HG02970 (cell line): Measurements from ENCODE around the gene TNF.
"Not testable (repeated sequence)": the region's sequence is repeated elsewhere in the genome, so short reads cannot be mapped to it uniquely, and the experiment has no call there.

Experiments
- ATAC-seq: cut with Tn5 transposase; IDR thresholded peaks from one replicate; pipeline ENCODE4 v1.9.1; 2021; ENCODE audit warnings: mild to moderate bottlenecking, moderate library complexity, moderate number of reproducible peaks; ENCODE audit not compliant: unreplicated experiment, low FRiP score

TNF gene

DNA sequence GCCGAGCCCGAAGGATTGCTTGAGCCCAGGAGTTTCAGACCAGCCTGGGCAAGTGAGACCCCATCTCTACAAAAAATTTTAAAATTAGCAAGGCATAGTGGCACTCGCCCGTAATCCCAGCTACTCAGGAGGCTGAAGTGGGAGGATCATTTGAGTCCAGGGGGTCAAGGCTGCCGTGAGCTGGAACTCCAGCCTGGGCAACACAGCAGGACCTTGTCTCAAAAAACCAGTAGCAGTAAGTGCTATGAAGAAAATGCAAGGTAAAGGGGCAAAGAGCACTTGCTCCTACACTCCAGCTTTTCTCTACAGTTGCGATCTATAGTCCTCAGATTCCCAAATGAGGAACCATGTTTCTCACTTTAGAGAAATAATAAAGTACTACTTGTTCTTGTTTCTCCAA is 31.7 kb upstream of the TNF start:
- no peak for ATAC-seq

DNA sequence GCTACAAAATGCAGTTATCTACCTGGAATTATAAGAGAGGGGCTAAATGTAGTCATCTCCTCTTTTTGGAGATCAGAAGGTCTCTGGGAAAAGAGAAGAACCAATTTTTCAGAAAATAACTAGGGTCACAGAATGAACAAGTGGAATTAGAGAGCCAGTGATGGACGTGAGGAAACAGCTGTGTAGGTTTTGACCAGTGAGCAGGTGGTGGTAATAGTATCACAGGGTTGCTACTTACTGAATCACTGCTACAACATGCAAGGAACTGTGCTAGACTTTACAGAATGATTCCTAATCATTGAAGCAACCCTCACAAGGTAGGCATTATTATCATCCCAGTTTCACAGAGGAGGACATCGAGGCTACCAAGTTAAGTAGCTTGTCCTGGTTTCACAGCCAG is 30.7 kb upstream of the TNF start:
- ATAC-seq: no peak

DNA sequence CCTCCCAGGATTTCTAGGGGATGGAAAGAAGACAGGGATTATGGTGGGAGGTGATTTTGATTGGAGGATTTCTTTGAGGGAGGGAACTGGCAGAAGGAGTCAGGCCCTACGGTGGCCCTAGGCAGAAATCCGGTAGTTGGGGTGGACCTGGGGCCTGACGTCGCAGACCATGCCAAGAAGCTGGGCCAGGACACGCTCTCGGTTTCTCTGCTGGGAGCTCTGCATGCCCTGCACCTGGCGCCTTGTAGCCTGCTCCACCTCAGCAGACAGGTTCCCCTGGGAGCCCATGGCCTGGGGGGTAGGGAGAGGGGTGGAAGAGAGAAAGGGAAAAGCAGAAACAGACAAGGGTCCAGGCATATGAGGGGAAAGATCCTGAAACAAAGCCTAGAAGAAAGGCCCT is 30.1 kb upstream of the TNF start:
- no peak for ATAC-seq

DNA sequence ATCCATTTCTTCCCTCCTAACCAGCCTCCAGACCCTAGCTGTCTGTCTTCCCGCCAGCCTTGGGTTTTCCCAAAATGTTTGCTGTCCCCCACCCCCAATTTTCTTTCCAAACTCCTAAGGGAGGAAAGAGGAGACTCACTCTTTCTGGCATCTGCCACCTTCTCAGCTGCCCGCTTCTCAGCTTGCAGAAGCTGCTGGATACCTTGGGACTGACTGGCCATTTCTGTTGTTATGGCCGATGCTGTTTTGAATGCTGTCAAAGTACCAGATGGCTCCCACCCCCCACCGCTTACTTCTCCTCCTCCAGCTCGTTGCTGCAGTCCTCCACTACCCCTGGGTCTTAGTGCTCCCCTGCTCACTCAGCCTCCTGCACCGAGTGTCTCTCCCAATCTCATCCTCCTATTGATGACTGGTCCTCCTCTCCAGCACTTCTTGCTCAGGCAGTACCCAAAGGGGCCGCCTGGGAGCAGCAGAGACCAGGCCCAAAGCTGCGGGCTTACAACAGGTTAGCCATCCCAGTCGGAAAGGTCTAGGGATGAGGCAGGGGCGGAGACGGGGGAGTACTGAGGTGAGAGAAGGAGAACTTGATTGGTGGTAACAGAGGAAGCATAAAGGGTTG is 28.9 kb upstream of the TNF start, which contains the start of gene ATP6V1G2:
TSS of gene ATP6V1G2 (minus strand) at position 270 of the 619 bp plus-strand sequence. CDS start at position 221, 49 bp downstream.
- ATAC-seq: peak; percentile 56

DNA sequence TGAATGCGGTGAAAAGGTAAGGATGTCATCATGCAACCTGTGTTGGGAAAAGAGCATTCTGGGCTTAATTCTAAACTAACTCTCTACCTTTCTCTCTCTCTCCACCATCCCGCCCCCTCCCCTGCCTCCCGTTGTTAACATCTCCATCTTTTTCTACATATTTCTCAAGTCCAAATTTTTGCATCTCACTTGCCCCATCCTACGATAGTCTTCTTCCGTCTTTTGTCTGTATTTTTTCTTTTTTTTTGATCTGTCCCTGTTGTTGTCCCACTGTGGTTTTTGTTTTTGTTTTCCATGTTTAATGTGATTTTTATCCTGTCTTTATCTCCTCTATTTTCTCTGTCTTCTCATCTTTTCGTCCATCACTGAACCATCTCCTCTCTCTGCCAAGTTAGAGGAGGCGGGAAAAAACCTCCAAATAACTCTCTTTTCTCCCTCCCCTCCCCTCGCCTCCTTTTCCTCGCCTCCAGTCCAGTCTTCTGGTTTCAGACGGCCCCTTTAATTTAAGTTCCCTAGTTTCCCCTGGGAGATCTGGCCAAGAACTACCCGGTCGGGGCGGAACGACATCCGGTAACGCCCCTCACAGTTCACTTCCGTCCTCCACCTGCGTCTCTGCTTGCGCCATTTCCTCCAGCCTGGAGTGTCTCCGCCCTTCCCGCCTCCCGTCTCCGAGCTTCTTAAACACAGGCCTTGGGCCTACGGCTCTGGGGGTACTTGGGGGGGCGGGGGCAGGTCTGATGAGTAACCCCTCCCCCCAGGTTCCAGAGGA is 28.2 kb upstream of the TNF start, which contains the start of gene NFKBIL1:
TSS of gene NFKBIL1 (plus strand) at position 651 of the 769 bp plus-strand sequence. CDS start at position 738, 87 bp downstream.
- ATAC-seq: peak; percentile 68

DNA sequence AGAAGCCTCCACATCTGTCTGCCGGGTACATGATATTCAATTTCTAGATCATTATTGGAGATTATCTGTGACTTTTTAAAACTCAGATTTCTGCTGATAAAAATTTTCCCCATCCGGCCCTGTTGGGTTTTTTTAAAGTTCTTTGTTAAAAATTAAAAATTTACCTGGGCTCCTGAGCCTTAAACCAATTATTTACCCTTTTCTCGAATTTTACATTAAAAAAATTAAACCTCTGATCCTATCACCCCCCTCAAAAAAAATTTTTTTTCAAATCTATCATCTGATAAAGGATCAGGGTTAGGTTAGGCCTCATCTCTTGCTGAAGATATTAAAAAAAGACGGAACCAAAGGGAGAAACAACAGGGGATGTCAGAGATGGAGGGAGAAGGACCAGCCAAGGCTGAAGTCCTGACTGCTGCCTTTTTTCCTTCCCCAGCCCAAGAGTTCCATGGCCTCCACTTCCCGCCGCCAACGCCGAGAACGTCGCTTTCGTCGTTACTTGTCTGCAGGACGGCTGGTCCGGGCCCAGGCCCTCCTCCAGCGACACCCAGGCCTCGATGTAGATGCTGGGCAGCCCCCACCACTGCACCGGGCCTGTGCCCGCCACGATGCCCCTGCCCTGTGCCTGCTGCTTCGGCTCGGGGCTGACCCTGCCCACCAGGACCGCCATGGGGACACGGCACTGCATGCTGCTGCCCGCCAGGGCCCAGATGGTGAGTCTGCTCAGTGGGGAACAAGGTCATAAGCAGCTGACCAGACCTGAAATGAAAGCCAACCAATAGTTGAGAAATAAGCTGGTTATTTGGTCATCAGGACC is 27.4 kb upstream of the TNF start:
- no peak for ATAC-seq

DNA sequence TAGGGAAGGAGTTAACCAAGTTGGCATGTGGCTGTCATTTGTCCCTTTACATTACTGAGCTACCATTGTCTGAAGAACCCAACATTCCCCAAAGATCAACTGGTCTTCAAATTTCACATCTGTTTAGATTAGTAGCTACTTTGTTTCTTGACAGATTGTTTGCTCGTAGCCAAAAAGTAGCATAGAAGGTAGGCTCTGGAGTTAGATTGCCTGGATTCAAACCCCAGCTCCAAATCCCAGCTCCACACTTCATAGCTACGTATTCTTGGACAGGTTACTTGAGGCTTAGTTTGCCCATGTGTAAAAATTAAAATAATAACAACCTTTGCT is 26.9 kb upstream of the TNF start:
- ATAC-seq: no peak

DNA sequence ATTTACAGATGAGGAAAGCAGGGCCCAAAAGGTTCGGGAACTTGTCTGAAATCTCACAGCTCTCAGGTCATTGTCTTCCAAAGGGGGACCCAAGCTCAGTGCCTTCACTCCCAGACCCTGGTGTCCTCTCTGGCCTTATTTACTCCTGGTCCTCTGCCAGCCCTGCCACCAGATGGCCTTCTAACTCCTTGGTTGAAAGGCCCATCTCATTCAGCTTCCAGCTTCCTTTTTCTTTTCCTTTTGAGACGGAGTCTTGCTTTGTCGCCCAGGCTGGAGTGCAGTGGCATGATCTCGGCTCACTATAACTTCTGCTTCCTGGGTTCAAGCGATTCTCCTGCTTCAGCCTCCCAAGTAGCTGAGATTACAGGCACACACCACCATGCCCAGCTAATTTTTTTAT is 24.0 kb upstream of the TNF start:
- not testable (repeated sequence) for ATAC-seq

DNA sequence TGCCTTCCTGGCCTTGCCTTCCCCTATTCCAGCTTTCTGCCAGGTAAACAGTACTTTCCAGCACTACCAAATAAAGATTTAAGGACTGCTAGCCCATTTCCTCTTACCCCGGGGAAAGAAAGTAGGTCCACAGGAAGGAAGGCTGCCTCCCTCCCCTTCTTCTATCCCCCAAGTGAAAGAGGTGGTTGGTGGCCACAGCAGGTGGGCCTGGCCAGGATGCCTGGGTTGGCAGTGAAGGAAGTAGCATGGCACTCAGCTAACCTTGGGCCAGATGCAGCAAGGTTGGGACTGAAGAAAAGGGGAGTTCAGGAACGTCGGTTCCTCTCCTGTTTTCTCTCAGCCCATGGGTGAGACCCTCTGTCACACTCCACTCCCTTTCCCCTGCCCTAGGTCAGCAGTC is 19.1 kb upstream of the TNF start:
- no peak for ATAC-seq

DNA sequence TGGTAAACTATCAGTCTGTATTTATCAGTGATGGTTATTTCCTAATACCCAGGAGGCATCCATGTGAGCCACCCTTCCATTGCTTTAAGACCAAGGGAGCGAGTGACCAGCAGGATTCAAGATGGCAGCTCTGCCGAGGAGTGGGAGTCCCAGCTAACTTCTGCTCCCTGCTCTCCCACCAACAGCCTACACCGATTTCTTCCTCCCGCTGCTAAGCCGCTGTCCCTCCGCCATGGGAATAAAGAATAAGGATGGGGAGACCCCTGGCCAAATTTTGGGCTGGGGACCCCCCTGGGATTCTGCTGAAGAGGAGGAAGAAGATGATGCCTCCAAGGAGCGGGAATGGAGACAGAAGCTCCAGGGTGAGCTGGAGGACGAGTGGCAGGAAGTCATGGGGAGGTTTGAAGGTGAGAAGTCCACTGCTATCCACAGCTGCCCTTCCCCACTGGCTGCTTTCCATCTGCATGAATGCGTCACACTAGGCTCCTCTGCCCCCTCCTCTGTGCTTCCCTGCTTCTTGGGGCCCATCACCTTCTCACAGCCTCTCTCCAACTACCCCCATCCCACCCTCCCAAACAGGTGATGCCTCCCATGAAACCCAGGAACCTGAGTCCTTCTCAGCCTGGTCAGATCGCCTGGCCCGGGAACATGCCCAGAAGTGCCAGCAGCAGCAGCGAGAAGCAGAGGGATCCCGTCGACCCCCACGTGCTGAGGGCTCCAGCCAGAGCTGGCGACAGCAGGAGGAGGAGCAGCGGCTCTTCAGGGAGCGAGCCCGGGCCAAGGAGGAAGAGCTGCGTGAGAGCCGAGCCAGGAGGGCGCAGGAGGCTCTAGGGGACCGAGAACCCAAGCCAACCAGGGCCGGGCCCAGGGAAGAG is 17.7 kb upstream of the TNF start:
- no peak for ATAC-seq

DNA sequence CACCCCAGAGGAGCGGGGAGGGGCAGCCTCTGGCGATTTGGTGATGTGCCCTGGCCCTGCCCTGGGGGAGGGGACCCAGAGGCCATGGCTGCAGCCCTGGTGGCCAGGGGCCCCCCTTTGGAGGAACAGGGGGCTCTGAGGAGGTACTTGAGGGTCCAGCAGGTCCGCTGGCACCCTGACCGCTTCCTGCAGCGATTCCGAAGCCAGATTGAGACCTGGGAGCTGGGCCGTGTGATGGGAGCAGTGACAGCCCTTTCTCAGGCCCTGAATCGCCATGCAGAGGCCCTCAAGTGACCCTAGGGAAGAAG is 17.1 kb upstream of the TNF start:
- ATAC-seq: no peak

DNA sequence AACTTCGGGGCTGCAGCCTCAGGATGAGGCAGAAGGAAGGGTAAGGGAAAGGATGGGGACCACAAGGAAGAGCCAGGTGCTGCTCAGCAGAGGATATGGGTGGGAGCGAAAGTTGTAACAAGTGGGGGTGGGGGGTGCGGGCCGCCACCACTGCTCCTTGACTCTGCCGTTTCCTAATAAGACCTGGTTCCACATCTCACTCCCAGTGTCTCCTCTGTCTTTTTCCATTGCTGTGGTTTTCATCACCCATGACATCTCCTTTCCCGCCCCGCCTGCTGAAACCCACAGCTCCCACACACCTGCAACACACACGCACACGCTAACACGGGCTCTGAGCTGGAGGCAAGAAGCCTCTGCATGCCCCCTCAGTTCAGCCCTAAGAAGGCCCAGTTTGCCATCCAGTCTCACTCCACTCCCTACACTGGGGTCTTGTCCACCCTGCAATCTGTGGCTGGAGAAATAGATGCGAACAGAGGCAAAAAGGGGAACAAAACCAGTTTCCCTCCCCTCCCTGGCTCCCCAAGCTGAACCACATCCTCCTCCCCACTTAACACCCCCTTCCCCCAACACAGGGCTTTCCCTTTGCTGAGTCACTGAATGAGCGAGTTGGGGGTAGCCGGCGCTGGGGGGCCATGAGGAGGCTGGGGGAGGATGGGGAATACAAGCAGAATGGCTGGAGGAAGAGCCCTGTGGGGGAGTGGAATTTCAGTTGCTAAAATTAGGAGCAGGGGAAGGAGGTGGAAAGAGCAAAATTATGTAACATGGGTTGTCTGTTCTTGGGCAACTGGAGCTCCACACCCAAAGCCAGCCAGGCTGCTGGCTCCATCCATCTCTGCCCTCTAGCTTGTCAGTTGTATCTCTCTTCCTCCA is 16.5 kb upstream of the TNF start:
- no peak for ATAC-seq

DNA sequence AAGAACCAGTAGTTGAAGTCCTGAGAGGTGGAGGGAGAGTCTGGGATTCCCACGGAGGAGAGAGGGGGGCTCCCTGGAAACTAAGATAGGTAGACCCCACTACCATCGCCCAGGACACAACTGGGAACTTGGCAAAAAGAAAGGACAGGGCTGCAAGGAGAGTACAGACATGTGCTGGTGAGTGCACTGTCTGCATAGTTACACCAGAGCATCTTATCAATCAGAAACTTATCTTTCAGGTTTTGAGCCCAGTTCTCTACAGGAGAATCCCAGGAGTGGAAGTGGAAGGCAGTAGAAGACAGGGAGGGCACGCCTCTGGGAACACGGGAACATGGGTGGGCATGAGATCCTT is 15.8 kb upstream of the TNF start:
- ATAC-seq: no peak

DNA sequence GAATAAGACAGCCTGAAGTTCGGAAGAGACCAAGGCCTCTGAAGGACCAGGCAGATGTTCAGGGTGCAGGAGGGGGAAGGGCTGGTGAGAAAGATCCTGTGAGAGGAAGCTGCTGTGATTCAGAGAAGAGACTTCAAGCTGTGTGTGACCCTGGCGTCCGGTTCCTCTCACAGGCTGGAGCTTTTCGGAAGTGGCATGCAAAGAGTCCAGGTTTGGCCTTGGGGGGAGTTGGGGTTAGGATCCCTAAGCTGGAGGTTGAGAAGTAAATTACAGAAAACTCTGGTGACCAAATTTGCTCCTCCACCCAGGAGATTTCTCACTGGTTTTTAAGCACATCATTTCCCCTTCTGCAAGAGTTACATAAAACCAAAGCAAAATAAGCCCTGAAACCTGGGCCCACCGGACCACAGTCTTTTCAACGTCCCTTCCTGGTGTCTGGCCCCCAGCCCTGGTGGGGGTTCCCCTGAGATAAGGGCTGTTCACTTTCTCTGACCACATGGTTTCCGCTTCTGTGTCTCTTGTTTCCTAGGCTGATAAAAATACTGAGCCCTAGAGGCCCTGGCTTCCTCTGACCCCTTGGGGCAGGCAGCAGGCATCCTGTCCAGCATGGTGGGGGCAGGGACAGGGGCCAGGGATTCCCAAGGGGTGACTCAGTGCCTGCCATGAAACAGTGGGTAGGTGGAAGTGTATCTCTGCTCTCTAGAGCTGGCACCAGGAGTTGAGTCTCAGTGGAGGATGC is 15.2 kb upstream of the TNF start:
- peak; percentile 48 for ATAC-seq

DNA sequence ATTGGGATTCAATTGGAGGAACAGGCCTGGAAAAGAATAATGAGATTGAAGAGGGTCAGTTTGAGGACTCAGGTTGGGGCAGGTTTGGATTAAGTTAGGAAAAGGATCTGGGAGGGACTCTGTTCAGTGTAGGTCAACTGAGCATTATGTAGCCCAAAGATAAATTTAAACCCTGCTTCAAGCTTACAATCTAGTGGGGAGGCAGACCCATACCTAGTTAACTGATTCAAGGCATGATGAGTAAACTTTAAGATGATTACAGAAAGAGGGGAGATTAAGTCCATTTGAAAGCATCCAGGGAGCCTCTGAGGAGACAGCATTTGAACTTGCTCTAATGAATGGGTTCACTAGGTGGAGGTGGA is 14.7 kb upstream of the TNF start:
- ATAC-seq: no peak

DNA sequence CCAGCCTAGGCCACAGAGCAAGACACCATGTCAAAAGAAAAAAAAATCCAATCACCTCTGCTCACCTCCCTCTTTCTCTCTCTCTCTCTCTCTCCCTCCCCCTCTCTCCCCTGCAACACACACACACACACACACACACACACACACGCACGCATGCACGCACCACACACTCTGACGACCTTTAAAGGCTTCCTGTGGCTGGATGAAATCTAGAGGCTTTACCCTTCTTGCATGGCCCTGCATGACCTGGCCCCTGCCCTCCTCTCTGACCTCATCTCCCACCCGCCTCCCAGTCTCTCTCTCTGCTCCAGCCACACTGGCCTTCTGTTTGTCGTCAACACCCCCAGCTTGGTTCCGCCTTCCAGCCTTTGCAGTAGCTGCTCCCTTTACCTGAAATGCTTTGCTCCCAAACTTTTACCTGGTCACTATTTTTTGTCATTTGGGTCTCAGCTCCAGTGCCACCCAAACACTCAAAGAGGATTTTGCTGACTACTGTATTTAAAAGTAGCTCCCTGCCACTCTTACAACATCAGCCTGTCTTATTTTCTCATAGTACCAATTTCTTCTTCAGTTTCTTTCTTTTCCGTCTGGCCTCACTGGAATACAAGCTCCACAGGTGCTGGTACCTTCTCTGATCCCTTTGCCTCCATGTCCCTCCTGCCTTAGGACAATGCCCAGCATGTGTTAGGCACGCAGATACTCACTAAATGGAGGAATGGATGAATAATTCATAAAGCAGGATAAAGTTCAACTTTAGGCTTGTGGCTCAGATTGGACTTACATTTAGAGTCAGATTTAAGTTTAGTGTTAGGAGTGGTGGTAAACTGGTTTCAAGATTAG is 7.6 kb upstream of the TNF start:
- ATAC-seq: no peak

DNA sequence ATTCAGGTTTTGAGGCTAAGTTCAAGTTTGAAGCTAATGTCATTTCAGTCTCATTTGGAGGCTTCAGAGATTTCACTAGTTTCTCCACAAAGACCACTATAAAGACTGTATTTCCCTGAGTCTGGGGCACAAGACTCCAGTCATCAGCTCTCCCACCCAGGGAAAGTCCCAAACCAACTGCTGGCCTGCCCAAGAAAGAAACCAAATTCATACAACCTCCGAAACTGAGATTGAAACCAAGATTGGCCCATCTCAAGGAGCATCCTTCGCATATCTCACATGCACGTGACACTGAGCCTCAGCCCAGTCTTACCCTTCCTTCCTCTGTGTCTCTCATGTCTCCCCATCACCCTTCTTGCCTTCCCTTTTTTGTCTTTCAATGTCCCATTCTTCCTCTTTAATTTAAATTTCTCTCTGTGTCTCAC is 6.8 kb upstream of the TNF start:
- peak; percentile 55 for ATAC-seq

DNA sequence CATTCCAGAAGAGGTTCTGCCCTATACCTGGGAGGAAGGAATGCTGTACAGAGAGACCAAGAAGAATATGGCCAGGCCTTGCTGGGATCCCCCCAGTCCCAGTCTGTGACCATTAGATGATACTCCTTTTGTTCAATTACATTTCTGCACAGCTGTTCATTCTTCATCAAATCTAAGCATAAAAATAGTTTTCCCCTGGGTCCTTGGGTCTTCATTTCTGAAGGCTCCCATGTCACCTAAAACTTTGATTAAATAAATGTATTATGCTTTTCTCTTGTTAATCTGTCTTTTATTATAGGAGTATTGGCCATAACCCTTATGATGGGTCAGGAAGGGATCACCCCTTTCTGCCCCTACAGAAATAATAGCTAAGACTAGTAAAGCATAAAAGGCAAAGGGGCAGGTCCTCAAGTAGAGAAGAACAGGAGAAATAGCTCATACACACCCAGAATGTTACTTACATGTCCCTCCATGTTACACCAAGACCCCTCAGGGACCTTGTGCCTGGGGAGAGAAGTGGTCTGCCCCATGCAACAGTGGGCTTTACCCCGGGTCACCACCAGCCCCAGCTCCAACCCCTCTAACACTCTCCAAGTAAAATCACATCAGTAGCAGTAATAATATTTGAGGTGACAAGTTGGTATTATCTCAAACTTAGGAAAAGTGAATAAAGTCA is 5.4 kb upstream of the TNF start:
- no peak for ATAC-seq
